Endothelial cell of umbilical vein (primary cell): ENCODE results near the gene DLGAP4. TPM values are rescaled to one million over a fixed set of nuclear protein-coding genes. Genes with fewer than 3 reads are reported as not detected.

Experiments
- BruUV-seq: library from RNA; stranded (reverse); fragments of 400-500 nt; replicated peaks from 2 replicates; lab custom pipeline; 2021; lab: Mats Ljungman, UMichigan
- CTCF ChIA-PET: fragments of 300-600, 350-600 bp; sonication (Branson Sonifier 250); formaldehyde crosslinking; loops from one replicate; lab custom pipeline; 2021; ENCODE audit warnings: antibody characterized with exemption, inconsistent platforms; lab: Charles Lee
- POLR2A ChIA-PET: fragments of 300-600, 350-600 bp; sonication (Branson Sonifier 250); formaldehyde crosslinking; loops from one replicate; lab custom pipeline; 2021; ENCODE audit warnings: antibody characterized with exemption, inconsistent platforms; lab: Charles Lee
- DNase-seq: peaks from one replicate; pipeline ENCODE4 v3.0.0-alpha.2; 2011; ENCODE audit warnings: low read depth, low spot score
- FAIRE-seq: peaks from 2 replicates; lab custom pipeline; 2011; peaks lifted over from hg19 to GRCh38; lab: Jason Lieb, UNC
- H2AFZ ChIP-seq: 2 replicates; pipeline ENCODE4 v1.6.0; 2012; ENCODE audit warnings: low read depth, low read length, control low read depth, inconsistent platforms
- H3K27ac ChIP-seq: 2 replicates; pipeline ENCODE4 v1.5.1; 2011; ENCODE audit warnings: low read depth, mild to moderate bottlenecking, control low read depth, low read length, moderate library complexity; ENCODE audit not compliant: insufficient read depth
- H3K27me3 ChIP-seq, 2 experiments: 2 replicates each; pipeline versions ENCODE4 v1.6.0 to v1.6.1; 2011; ENCODE audit warnings: low read length in 2 of 2, mixed read lengths in 1 of 2; ENCODE audit not compliant: control insufficient read depth in 2 of 2, insufficient read depth in 2 of 2
- H3K36me3 ChIP-seq, 2 experiments: 2 replicates in 1 of 2; 3 replicates in 1 of 2; pipeline ENCODE4 v1.5.1; 2011; ENCODE audit warnings: low read length in 2 of 2, mild to moderate bottlenecking in 1 of 2, moderate library complexity in 1 of 2; ENCODE audit not compliant: control insufficient read depth in 2 of 2, insufficient read depth in 2 of 2; ENCODE audit errors: extremely low read depth in 1 of 2
- H3K4me1 ChIP-seq: 3 replicates; pipeline ENCODE4 v1.5.1; 2011; ENCODE audit warnings: mild to moderate bottlenecking, low read length; ENCODE audit not compliant: control insufficient read depth, insufficient read depth; ENCODE audit errors: extremely low read depth
- H3K4me2 ChIP-seq: 2 replicates; pipeline ENCODE4 v1.6.1; 2011; ENCODE audit warnings: low read length, control low read depth, mixed read lengths; ENCODE audit not compliant: insufficient read depth
- H3K4me3 ChIP-seq, 3 experiments: fragments of 200-600 bp in 1 of 3; sonication (generic), shearing (Covaris generic) in 1 of 3; replicated peaks in 1 of 3; 2 replicates each; pipeline ENCODE4 v1.5.1; 2011 to 2016; ENCODE audit warnings: control low read depth in 3 of 3, low read length in 3 of 3, mild to moderate bottlenecking in 2 of 3, inconsistent platforms in 1 of 3, low read depth in 1 of 3, moderate library complexity in 1 of 3; ENCODE audit not compliant: insufficient read depth in 1 of 3
- H3K79me2 ChIP-seq: 2 replicates; pipeline ENCODE4 v1.6.0; 2012; ENCODE audit warnings: low read length, inconsistent platforms; ENCODE audit not compliant: control insufficient read depth, insufficient read depth
- H3K9ac ChIP-seq: replicated peaks from 2 replicates; pipeline ENCODE3; 2011; ENCODE audit warnings: low read length, control low read depth; ENCODE audit not compliant: insufficient read depth; ENCODE audit errors: extremely low read depth
- H3K9me1 ChIP-seq: replicated peaks from 3 replicates; pipeline ENCODE4 v1.6.0; 2011; ENCODE audit warnings: mild to moderate bottlenecking, low read length; ENCODE audit not compliant: control insufficient read depth, insufficient read depth; ENCODE audit errors: extremely low read depth
- H3K9me3 ChIP-seq: replicated peaks from 2 replicates; pipeline ENCODE4 v1.5.1; 2012; ENCODE audit warnings: low read length, inconsistent platforms; ENCODE audit not compliant: control insufficient read depth, insufficient read depth
- H4K20me1 ChIP-seq: replicated peaks from 2 replicates; pipeline ENCODE3; 2011; ENCODE audit warnings: mild to moderate bottlenecking, low read length; ENCODE audit not compliant: control insufficient read depth, insufficient read depth; ENCODE audit errors: extremely low read depth
- EZH2 ChIP-seq: IDR thresholded peaks from 2 replicates; pipeline ENCODE4 v1.6.1; 2012; ENCODE audit warnings: borderline replicate concordance, low read depth, mild to moderate bottlenecking, moderate library complexity, low read length, inconsistent platforms; ENCODE audit not compliant: severe bottlenecking
- FOS ChIP-seq: IDR thresholded peaks from 2 replicates; pipeline ENCODE4 v1.6.1; 2011; ENCODE audit warnings: mild to moderate bottlenecking, low read length, moderate library complexity, borderline replicate concordance; ENCODE audit not compliant: insufficient read depth
- GATA2 ChIP-seq: IDR thresholded peaks from 2 replicates; pipeline ENCODE4 v1.7.0; 2011; ENCODE audit warnings: low read depth, mild to moderate bottlenecking, moderate library complexity, mixed read lengths, low read length; ENCODE audit not compliant: insufficient read length, insufficient read depth
- JUN ChIP-seq: IDR thresholded peaks from 2 replicates; pipeline ENCODE4 v1.6.1; 2011; ENCODE audit warnings: borderline replicate concordance, low read depth; ENCODE audit not compliant: insufficient read length, insufficient read depth
- MYC ChIP-seq: IDR thresholded peaks from one replicate; pipeline ENCODE4 v1.6.1; 2011; ENCODE audit warnings: mild to moderate bottlenecking, low read depth, low read length
- POLR2A ChIP-seq: IDR thresholded peaks from 2 replicates; pipeline ENCODE4 v1.6.1; 2012; ENCODE audit warnings: low read depth, mild to moderate bottlenecking, control low read depth, low read length
- POLR2AphosphoS5 ChIP-seq: IDR thresholded peaks from 2 replicates; pipeline ENCODE4 v1.6.1; 2012; ENCODE audit warnings: low read depth, mild to moderate bottlenecking, control low read depth, low read length, moderate library complexity; ENCODE audit not compliant: insufficient read depth
- dilution Hi-C: fragments of 300-500 bp; cut with MboI; formaldehyde crosslinking; loops from one replicate; pipeline ENCODE4 v1.15.0; 2019; ENCODE audit warnings: low sequenced_read_pairs; ENCODE audit not compliant: extremely low pct_ligation_motif_present
- intact Hi-C: fragments of 100-400 bp; cut with micrococcal nuclease; formaldehyde crosslinking; loops from one replicate; pipeline ENCODE4 v1.10.0; 2022
- polyA plus RNA-seq, 4 experiments: library from polyadenylated mRNA; depleted of rRNA in 3 of 4; stranded (reverse) in 3 of 4; unstranded in 1 of 4; fragments of >200 nt; gene quantifications; 2 replicates each; pipeline versions ENCODE4 v1.2.1 to v1.2.3, GENCODE V29; 2011 to 2012; ENCODE audit warnings: missing spikeins in 1 of 4
- total RNA-seq: library from RNA; stranded (reverse); gene quantifications from 2 replicates; pipeline ENCODE4 v1.2.3, GENCODE V29; 2021
- TF ChIP-seq, protein P1 (sequence below), 2 donors: IDR thresholded peaks; 1 replicate in 1 of 2; 2 replicates in 1 of 2; pipeline ENCODE4 v1.5.1; 2011; ENCODE audit warnings: low read length in 2 of 2, mild to moderate bottlenecking in 2 of 2, moderate library complexity in 2 of 2, control low read depth in 1 of 2, inconsistent platforms in 1 of 2, low read depth in 1 of 2; ENCODE audit not compliant: insufficient read depth in 1 of 2; ENCODE audit errors: extremely low read depth in 1 of 2
- TF ChIP-seq, protein P2 (sequence below): IDR thresholded peaks from 2 replicates; pipeline ENCODE4 v1.6.1; 2011; ENCODE audit not compliant: insufficient read depth, insufficient read length

Gene DLGAP4
- total and polyA plus RNA-seq, 2 donors (not counting 3 experiments of a cell fraction or from before 2014, with no cell fraction given) = 57.5 to 125 TPM

DNA sequence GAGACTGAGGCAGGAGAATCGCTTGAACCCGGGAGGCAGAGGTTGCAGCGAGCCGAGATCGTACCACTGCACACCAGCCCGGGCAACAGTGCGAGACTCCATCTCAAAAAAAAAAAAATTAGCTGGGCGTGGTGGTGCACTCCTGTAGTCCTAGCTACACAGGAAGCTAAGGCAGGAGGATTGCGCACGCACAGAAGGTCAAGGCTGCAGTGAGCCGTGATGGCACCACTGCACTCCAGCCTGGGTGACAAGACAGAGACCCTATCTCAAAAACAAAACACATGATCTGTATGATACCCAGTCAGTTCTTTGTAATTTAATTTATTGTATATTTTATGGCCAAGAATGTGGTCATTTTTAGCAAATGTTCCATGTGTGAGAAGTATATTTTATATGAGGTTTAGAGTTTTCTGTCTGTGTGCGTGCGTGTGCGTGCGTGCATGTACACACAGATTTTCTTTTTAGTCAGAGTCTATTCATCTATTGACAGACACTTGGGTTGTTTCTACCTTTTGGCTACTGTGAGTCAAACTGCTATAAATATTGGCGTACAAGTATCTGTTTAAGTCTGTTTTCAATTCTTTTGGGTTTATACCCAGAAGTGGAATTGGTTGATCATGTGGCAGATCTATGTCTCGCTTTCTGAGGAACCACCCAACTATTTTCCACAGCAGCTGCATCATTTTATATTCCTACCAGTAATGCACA lies 213.0 kb downstream of the DLGAP4 start:
- no peaks in the 10 kb centered on the region for H3K9me3 ChIP-seq
- peaks cover 4% of the 10 kb centered on the region for H3K79me2 ChIP-seq
- H3K9ac ChIP-seq = no peak overlapping the region
- peaks cover 7% of the 10 kb centered on the region for H3K4me1 ChIP-seq
- H4K20me1 ChIP-seq = no peaks in the 10 kb centered on the region
- ChIA-PET CTCF (no interaction called here), POLR2A (no interaction called here)
- no peaks in the 10 kb centered on the region for H3K27me3 ChIP-seq
- H3K4me3 ChIP-seq = no peak overlapping the region
- H3K4me2 ChIP-seq = no peak overlapping the region
- DNase-seq (no peak), FAIRE-seq (no peak)
- no peak overlapping the region for H2AFZ ChIP-seq
- TF ChIP-seq, protein P1, sequence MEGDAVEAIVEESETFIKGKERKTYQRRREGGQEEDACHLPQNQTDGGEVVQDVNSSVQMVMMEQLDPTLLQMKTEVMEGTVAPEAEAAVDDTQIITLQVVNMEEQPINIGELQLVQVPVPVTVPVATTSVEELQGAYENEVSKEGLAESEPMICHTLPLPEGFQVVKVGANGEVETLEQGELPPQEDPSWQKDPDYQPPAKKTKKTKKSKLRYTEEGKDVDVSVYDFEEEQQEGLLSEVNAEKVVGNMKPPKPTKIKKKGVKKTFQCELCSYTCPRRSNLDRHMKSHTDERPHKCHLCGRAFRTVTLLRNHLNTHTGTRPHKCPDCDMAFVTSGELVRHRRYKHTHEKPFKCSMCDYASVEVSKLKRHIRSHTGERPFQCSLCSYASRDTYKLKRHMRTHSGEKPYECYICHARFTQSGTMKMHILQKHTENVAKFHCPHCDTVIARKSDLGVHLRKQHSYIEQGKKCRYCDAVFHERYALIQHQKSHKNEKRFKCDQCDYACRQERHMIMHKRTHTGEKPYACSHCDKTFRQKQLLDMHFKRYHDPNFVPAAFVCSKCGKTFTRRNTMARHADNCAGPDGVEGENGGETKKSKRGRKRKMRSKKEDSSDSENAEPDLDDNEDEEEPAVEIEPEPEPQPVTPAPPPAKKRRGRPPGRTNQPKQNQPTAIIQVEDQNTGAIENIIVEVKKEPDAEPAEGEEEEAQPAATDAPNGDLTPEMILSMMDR (IDR thresholded peaks at IDR 0.05; ENCODE audit: extremely low read depth in 1 of 2, insufficient read depth in 1 of 2, low read depth in 1 of 2, low read length in 2 of 2) = no peak
- TF ChIP-seq POLR2A (no peak), MYC (no peak), FOS (no peak), JUN (no peak), EZH2 (no peak), GATA2 (no peak), POLR2AphosphoS5 (no peak)
- TF ChIP-seq, protein P2, sequence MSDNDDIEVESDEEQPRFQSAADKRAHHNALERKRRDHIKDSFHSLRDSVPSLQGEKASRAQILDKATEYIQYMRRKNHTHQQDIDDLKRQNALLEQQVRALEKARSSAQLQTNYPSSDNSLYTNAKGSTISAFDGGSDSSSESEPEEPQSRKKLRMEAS = no peak
- H3K27ac ChIP-seq = no peak overlapping the region
- peaks cover 8 to 12% of the 10 kb centered on the region in 2 experiments for H3K36me3 ChIP-seq
- intact Hi-C loops = no loop called here
- no peaks in the 10 kb centered on the region for H3K9me1 ChIP-seq
- no TSS peak for BruUV-seq
- dilution Hi-C loops = no loop called here
